K562 (cell line): ENCODE data around the gene ARFGEF2. TPM values are rescaled to one million over a fixed set of nuclear protein-coding genes. Genes with fewer than 3 reads are reported as not detected.

Experiments
- ATAC-seq: fragments of 200-7000 bp; cut with Tn5 transposase; 3 replicates; pipeline ENCODE4 v1.9.1; 2020; ENCODE audit warnings: moderate library complexity
- BruUV-seq: library from RNA; stranded (reverse); fragments of 400-500 nt; replicated peaks from 2 replicates; lab custom pipeline; 2021; lab: Mats Ljungman, UMichigan
- CTCF ChIA-PET: fragments of 300-600 bp; formaldehyde crosslinking; extraction: SDS; loops from one replicate; lab custom pipeline; 2021; ENCODE audit warnings: low intra/inter-chr PET ratio; lab: Yijun Ruan, JAX
- POLR2A ChIA-PET: fragments of 300-600, 350-650 bp; sonication (Branson Sonifier 250); formaldehyde crosslinking; extraction: SDS; loops from one replicate; lab custom pipeline; 2021; ENCODE audit warnings: antibody characterized with exemption, inconsistent platforms; lab: Yijun Ruan, JAX
- DNase-seq, 4 experiments: peaks; one replicate each; pipeline versions ENCODE4 v3.0.0 to v3.0.0-alpha.2; 2011 to 2018; ENCODE audit warnings: low spot score in 3 of 4, mixed read lengths in 3 of 4; ENCODE audit errors: extremely low read depth in 1 of 4
- FAIRE-seq: peaks from 2 replicates; lab custom pipeline; 2011; peaks lifted over from hg19 to GRCh38; lab: Jason Lieb, UNC
- H2AFZ ChIP-seq: 2 replicates; pipeline ENCODE4 v1.6.0; 2011; ENCODE audit warnings: low read depth, low read length, control low read depth, inconsistent platforms
- H3K27ac ChIP-seq: fragments of 200-600 bp; 3 replicates; pipeline ENCODE4 v1.8.0; 2011; ENCODE audit warnings: low read depth, mild to moderate bottlenecking, control low read depth, inconsistent platforms, low read length, moderate library complexity, mixed read lengths; ENCODE audit errors: extremely low read depth
- H3K27me3 ChIP-seq, 2 experiments: fragments of 300-600 bp in 1 of 2; 2 replicates in 1 of 2; 3 replicates in 1 of 2; pipeline versions ENCODE4 v1.6.0 to v1.8.0; 2011; ENCODE audit warnings: inconsistent platforms in 2 of 2, low read length in 2 of 2, mild to moderate bottlenecking in 1 of 2, mixed read lengths in 1 of 2, moderate library complexity in 1 of 2; ENCODE audit not compliant: control insufficient read depth in 2 of 2, insufficient read depth in 2 of 2
- H3K36me3 ChIP-seq: fragments of 300-600 bp; 3 replicates; pipeline ENCODE4 v1.8.0; 2011; ENCODE audit warnings: mild to moderate bottlenecking, low read length, inconsistent platforms; ENCODE audit not compliant: control insufficient read depth, insufficient read depth
- H3K4me1 ChIP-seq, 2 experiments: fragments of 200-600 bp in 1 of 2; replicated peaks in 1 of 2; 2 replicates in 1 of 2; 3 replicates in 1 of 2; pipeline versions ENCODE4 v1.5.1 to v1.8.0; 2011; ENCODE audit warnings: inconsistent platforms in 2 of 2, low read length in 2 of 2, mild to moderate bottlenecking in 1 of 2, mixed read lengths in 1 of 2, moderate library complexity in 1 of 2; ENCODE audit not compliant: control insufficient read depth in 2 of 2, insufficient read depth in 2 of 2
- H3K4me2 ChIP-seq: 2 replicates; pipeline ENCODE4 v1.6.1; 2011; ENCODE audit warnings: low read length, control low read depth, inconsistent platforms, mixed read lengths; ENCODE audit not compliant: insufficient read depth
- H3K4me3 ChIP-seq: fragments of 200-600 bp; sonication (generic), shearing (Covaris generic); 2 replicates; pipeline ENCODE4 v1.5.1; 2016; ENCODE audit warnings: control low read depth, inconsistent platforms
- H3K79me2 ChIP-seq: fragments of 200-600 bp; 3 replicates; pipeline ENCODE4 v1.8.0; 2011; ENCODE audit warnings: low read length, inconsistent platforms; ENCODE audit not compliant: control insufficient read depth, insufficient read depth
- H3K9ac ChIP-seq, 2 experiments: 2 replicates each; pipeline versions ENCODE4 v1.6.0 to v1.6.1; 2011; ENCODE audit warnings: low read depth in 2 of 2, low read length in 2 of 2, control low read depth in 1 of 2, inconsistent platforms in 1 of 2, mild to moderate bottlenecking in 1 of 2, mixed read lengths in 1 of 2; ENCODE audit not compliant: insufficient read depth in 1 of 2
- H3K9me1 ChIP-seq: one replicate; pipeline ENCODE4 v1.6.0; 2011; ENCODE audit warnings: inconsistent platforms, mild to moderate bottlenecking, low read length, moderate library complexity; ENCODE audit not compliant: control insufficient read depth, insufficient read depth
- H3K9me3 ChIP-seq: replicated peaks from 2 replicates; pipeline ENCODE4 v1.5.1; 2011; ENCODE audit warnings: low read depth, low read length, inconsistent platforms; ENCODE audit not compliant: control insufficient read depth, insufficient read depth
- H4K20me1 ChIP-seq: replicated peaks from 2 replicates; pipeline ENCODE4 v1.6.1; 2011; ENCODE audit warnings: low read length, inconsistent platforms, mixed read lengths; ENCODE audit not compliant: control insufficient read depth, insufficient read depth
- CCAR2 ChIP-seq: fragments of 200-400 bp; formaldehyde crosslinking; IDR thresholded peaks from 2 replicates; pipeline ENCODE4 v1.6.1; 2017; ENCODE audit warnings: mild to moderate bottlenecking, low read depth, low read length
- GTF2F1 ChIP-seq: IDR thresholded peaks from 2 replicates; pipeline ENCODE4 v1.6.1; 2011; ENCODE audit warnings: low read depth, low read length, improper control_type of control experiment
- KAT2B ChIP-seq: IDR thresholded peaks from one replicate; pipeline ENCODE4 v1.6.1; 2012; ENCODE audit warnings: low read depth, mild to moderate bottlenecking, control low read depth, inconsistent platforms, low read length, moderate library complexity
- MLLT1 ChIP-seq, 2 experiments: fragments of 450-650 bp; IDR thresholded peaks; 2 replicates each; pipeline ENCODE4 v1.6.1; 2016
- MTA1 ChIP-seq: fragments of 450-650 bp; IDR thresholded peaks from 2 replicates; pipeline ENCODE4 v1.6.1; 2017; ENCODE audit warnings: borderline replicate concordance
- POLR3G ChIP-seq: IDR thresholded peaks from 2 replicates; pipeline ENCODE4 v1.6.1; 2011; ENCODE audit not compliant: insufficient read length, insufficient replicate concordance; ENCODE audit errors: extremely low read depth
- RBM14 ChIP-seq: fragments of 200-400 bp; formaldehyde crosslinking; IDR thresholded peaks from 2 replicates; pipeline ENCODE4 v1.6.1; 2018; ENCODE audit warnings: low read depth, mild to moderate bottlenecking, low read length, moderate library complexity, borderline replicate concordance; ENCODE audit not compliant: insufficient read depth
- SIX5 ChIP-seq, 2 experiments: IDR thresholded peaks; 2 replicates each; pipeline ENCODE4 v1.6.1; 2011; ENCODE audit warnings: low read length in 2 of 2, borderline replicate concordance in 1 of 2, low read depth in 1 of 2, mild to moderate bottlenecking in 1 of 2, moderate library complexity in 1 of 2; ENCODE audit not compliant: insufficient read depth in 1 of 2
- SRSF9 ChIP-seq: fragments of 200-400 bp; formaldehyde crosslinking; IDR thresholded peaks from 2 replicates; pipeline ENCODE4 v1.6.1; 2017; ENCODE audit warnings: low read depth, low read length, borderline replicate concordance
- TCF15 ChIP-seq: fragments of 250-450 bp; sonication (Bioruptor Pico); IDR thresholded peaks from 2 replicates; pipeline ENCODE4 v1.8.0; 2022; ENCODE audit warnings: moderate library complexity, mild to moderate bottlenecking, inconsistent platforms
- ZBTB5 ChIP-seq: fragments of 450-650 bp; IDR thresholded peaks from 2 replicates; pipeline ENCODE4 v1.6.1; 2017; ENCODE audit warnings: antibody characterized with exemption
- ZHX1 ChIP-seq: fragments of 150-350 bp; conservative IDR thresholded peaks from 2 replicates; pipeline ENCODE4 v1.6.1; 2014; ENCODE audit warnings: low read length
- WGBS: fragments of 100-300 bp; shearing (Covaris generic); methylation state at CpG from one replicate; pipeline ENCODE4 v1.1.6; 2016; ENCODE audit warnings: low coverage, mixed read lengths; ENCODE audit not compliant: insufficient coverage; ENCODE audit errors: missing lambda C conversion rate; 5-methylcytosine and 5-hydroxymethylcytosine counted together
- in situ Hi-C: fragments of 300-500 bp; cut with MboI; formaldehyde crosslinking; loops from 4 replicates; pipeline ENCODE4 v1.15.0; 2018; ENCODE audit warnings: inconsistent platforms, mixed read lengths
- intact Hi-C: fragments of 100-400 bp; cut with micrococcal nuclease; formaldehyde crosslinking; loops from 2 replicates; pipeline ENCODE4 v1.14.2; 2022
- polyA plus RNA-seq, 8 experiments: library from polyadenylated mRNA; depleted of rRNA in 4 of 8; stranded (reverse) in 5 of 8; unstranded in 3 of 8; fragments of >200 nt; fragmentation: Nextera tagmentation in 2 of 8; fragmentation: Illumina TruSeq in 1 of 8; extraction: Ambion mirVana in 2 of 8; extraction: Trizol in 1 of 8; gene quantifications; 2 replicates each; pipeline versions ENCODE4 v1.2.1 to v1.2.3, GENCODE V29; 2011 to 2014; ENCODE audit warnings: inconsistent platforms in 1 of 8, missing spikeins in 1 of 8
- total RNA-seq, 7 experiments: library from RNA; depleted of rRNA in 6 of 7; stranded (reverse); fragments of >200 nt in 6 of 7; fragmentation: Illumina TruSeq in 2 of 7; extraction: Trizol in 2 of 7; gene quantifications; 2 replicates each; pipeline versions ENCODE4 v1.2.1 to v1.2.3, GENCODE V29; 2011 to 2021; ENCODE audit warnings: low replicate concordance in 1 of 7

The ARFGEF2 gene
- total and polyA plus RNA-seq, 9 of the 15 experiments (the other 6 are each of a cell fraction or from before 2014, with no cell fraction given) = 4.2 to 18.8 (median 13.7) TPM

- Histone ChIP-seq H3K36me3 (no peaks in the 10 kb centered on the region), H3K4me3 (peak overlapping the region; percentile 76), H3K4me2 (peak overlapping the region; percentile 94), H2AFZ (peak overlapping the region; percentile 99), H3K4me1 (peaks cover 25 to 34% of the 10 kb centered on the region in 2 experiments; a peak in 4 of 5 replicates), H4K20me1 (no peaks in the 10 kb centered on the region), H3K79me2 (peaks cover 38% of the 10 kb centered on the region), H3K9ac (peak overlapping the region; percentile 93 to 98), H3K27ac (peak overlapping the region; percentile 89; the same call in 2 of the 3 replicates), H3K9me3 (no peaks in the 10 kb centered on the region), H3K27me3 (no peaks in the 10 kb centered on the region; a peak in 1 of 5 replicates), H3K9me1 (no peaks in the 10 kb centered on the region)
- TSS peak; percentile 36 for BruUV-seq
- 22% methylated on average over 6 of the region's 10 CpGs for WGBS
- POLR2A ChIA-PET = interaction anchor here (0.7 to 2.0 kb wide), 5 partner anchors 8 to 41 kb away, joined by 3 to 7 read pairs (median 3); no protein-coding TSS in a partner anchor
- intact Hi-C loops (loop anchor here (5.0 kb wide), 1 partner anchor 267 kb away; the partner anchor contains the start of gene STAU1), in situ Hi-C loops (no loop called here)
- CTCF ChIA-PET = no interaction called here
- ATAC-seq = no peak
- no peak for DNase-seq
- no peak for FAIRE-seq
- TF ChIP-seq MTA1 (peak; percentile 84; the same call in 1 of the 2 replicates), KAT2B (no peak), ZHX1 (no peak), POLR3G (no peak), SRSF9 (no peak), RBM14 (no peak), SIX5 (IDR thresholded peaks at IDR 0.05; ENCODE audit: borderline replicate concordance in 1 of 2, insufficient read depth in 1 of 2, low read depth in 1 of 2, low read length in 2 of 2) (no peak), ZBTB5 (peak; percentile 60; the same call in 1 of the 2 replicates), TCF15 (CRISPR knock-in tag) (no peak), MLLT1 (IDR thresholded peaks at IDR 0.05) (peak; percentile 77 to 86; a peak in 3 of 4 replicates), CCAR2 (no peak), GTF2F1 (no peak)
Observed at GRCh38 chr20:48920527-48921167, 864 bp upstream of the ARFGEF2 start.
